H1 (cell line): ENCODE data around the gene FGF12. TPM values are rescaled to one million over a fixed set of nuclear protein-coding genes. Genes with fewer than 3 reads are reported as not detected.
"Not testable (repeated sequence)": the region's sequence is repeated elsewhere in the genome, so short reads cannot be mapped to it uniquely, and the experiment has no call there.

Experiments
- CTCF ChIA-PET: fragments of 300-600 bp; sonication (Branson Sonifier 250); formaldehyde crosslinking; loops from one replicate; lab custom pipeline; 2021; ENCODE audit not compliant: partially characterized antibody; lab: Charles Lee
- POLR2A ChIA-PET: fragments of 300-600 bp; sonication (Branson Sonifier 250); formaldehyde crosslinking; loops from one replicate; lab custom pipeline; 2021; ENCODE audit warnings: inconsistent platforms; ENCODE audit not compliant: partially characterized antibody; lab: Charles Lee
- DNase-seq, 2 experiments: peaks; one replicate each; pipeline versions ENCODE4 v3.0.0 to v3.0.0-alpha.2; 2010 to 2022; ENCODE audit warnings: low spot score in 2 of 2, low read depth in 1 of 2, mixed read lengths in 1 of 2
- FAIRE-seq: peaks from 2 replicates; lab custom pipeline; 2011; peaks lifted over from hg19 to GRCh38; lab: Jason Lieb, UNC
- H2AFZ ChIP-seq: 2 replicates; pipeline ENCODE4 v1.8.1; 2012; ENCODE audit warnings: low read length, inconsistent platforms
- H2AK5ac ChIP-seq: 2 replicates; pipeline ENCODE4 v1.6.1; 2013; ENCODE audit warnings: low read depth, low read length
- H2BK120ac ChIP-seq: replicated peaks from 2 replicates; pipeline ENCODE3; 2013; ENCODE audit warnings: low read depth, low read length, inconsistent platforms
- H2BK12ac ChIP-seq: 2 replicates; pipeline ENCODE4 v1.6.1; 2013; ENCODE audit warnings: low read depth, low read length
- H2BK15ac ChIP-seq: 2 replicates; pipeline ENCODE4 v1.6.1; 2013; ENCODE audit warnings: low read length
- H2BK20ac ChIP-seq: 2 replicates; pipeline ENCODE4 v1.6.1; 2013; ENCODE audit warnings: low read length
- H2BK5ac ChIP-seq: 2 replicates; pipeline ENCODE4 v1.6.1; 2013; ENCODE audit warnings: low read depth, low read length
- H3K14ac ChIP-seq: 2 replicates; pipeline ENCODE4 v1.6.1; 2013; ENCODE audit warnings: inconsistent platforms; ENCODE audit not compliant: insufficient read length
- H3K18ac ChIP-seq: 2 replicates; pipeline ENCODE4 v1.6.1; 2013; ENCODE audit warnings: low read length; ENCODE audit errors: extremely low read depth
- H3K23ac ChIP-seq: 2 replicates; pipeline ENCODE4 v1.6.1; 2013; ENCODE audit warnings: inconsistent platforms; ENCODE audit not compliant: insufficient read length
- H3K23me2 ChIP-seq: 2 replicates; pipeline ENCODE4 v1.6.1; 2013; ENCODE audit warnings: low read depth, low read length
- H3K27ac ChIP-seq: 2 replicates; pipeline ENCODE4 v1.6.1; 2011; ENCODE audit warnings: low read depth, low read length, inconsistent platforms
- H3K27me3 ChIP-seq, 4 experiments: replicated peaks in 1 of 4; 1 replicate in 1 of 4; 2 replicates in 3 of 4; pipeline versions ENCODE4 v1.6.1 to v1.8.1; 2011 to 2013; ENCODE audit warnings: low read length in 3 of 4, mild to moderate bottlenecking in 3 of 4, inconsistent platforms in 2 of 4, mixed read lengths in 2 of 4, moderate library complexity in 1 of 4; ENCODE audit not compliant: control insufficient read depth in 3 of 4, insufficient read depth in 3 of 4; ENCODE audit errors: extremely low read depth in 1 of 4
- H3K36me3 ChIP-seq, 4 experiments: 2 replicates each; pipeline versions ENCODE4 v1.6.1 to v1.8.1; 2011 to 2013; ENCODE audit warnings: mild to moderate bottlenecking in 4 of 4, low read length in 3 of 4, moderate library complexity in 2 of 4, control low read depth in 1 of 4, inconsistent platforms in 1 of 4; ENCODE audit not compliant: insufficient read depth in 4 of 4, control insufficient read depth in 2 of 4
- H3K4ac ChIP-seq: replicated peaks from 2 replicates; pipeline ENCODE3; 2013; ENCODE audit warnings: low read length, low read depth, mixed read lengths, inconsistent platforms; ENCODE audit not compliant: insufficient read length
- H3K4me1 ChIP-seq, 4 experiments: replicated peaks in 1 of 4; 1 replicate in 1 of 4; 2 replicates in 3 of 4; pipeline versions ENCODE4 v1.6.1 to v1.8.1; 2011 to 2013; ENCODE audit warnings: low read length in 3 of 4, inconsistent platforms in 2 of 4, mixed read lengths in 1 of 4; ENCODE audit not compliant: insufficient read depth in 4 of 4, control insufficient read depth in 3 of 4
- H3K4me2 ChIP-seq, 2 experiments: 2 replicates each; pipeline versions ENCODE4 v1.6.1 to v1.8.1; 2011 to 2013; ENCODE audit warnings: low read depth in 2 of 2, low read length in 2 of 2, control low read depth in 1 of 2, inconsistent platforms in 1 of 2, mild to moderate bottlenecking in 1 of 2; ENCODE audit not compliant: insufficient read depth in 1 of 2
- H3K4me3 ChIP-seq, 4 experiments: fragments of 200-600, 300-600 bp in 1 of 4; sonication (generic), shearing (Covaris generic), sonication (Bioruptor Twin) in 1 of 4; 2 replicates each; pipeline versions ENCODE4 v1.5.1 to v1.8.1; 2011 to 2016; ENCODE audit warnings: low read length in 4 of 4, low read depth in 3 of 4, control low read depth in 2 of 4, inconsistent platforms in 2 of 4, mild to moderate bottlenecking in 2 of 4, mixed read lengths in 1 of 4, moderate library complexity in 1 of 4; ENCODE audit not compliant: insufficient read depth in 2 of 4; ENCODE audit errors: extremely low read depth in 1 of 4
- H3K56ac ChIP-seq: replicated peaks from 2 replicates; pipeline ENCODE3; 2013; ENCODE audit warnings: low read depth, mild to moderate bottlenecking, mixed read lengths, low read length, inconsistent platforms; ENCODE audit not compliant: insufficient read length
- H3K79me1 ChIP-seq: 2 replicates; pipeline ENCODE4 v1.6.1; 2013; ENCODE audit warnings: low read depth, low read length, control low read depth
- H3K79me2 ChIP-seq, 2 experiments: 2 replicates each; pipeline versions ENCODE4 v1.6.1 to v1.8.1; 2012 to 2013; ENCODE audit warnings: low read length in 2 of 2, mild to moderate bottlenecking in 2 of 2, inconsistent platforms in 1 of 2; ENCODE audit not compliant: insufficient read depth in 2 of 2, control insufficient read depth in 1 of 2
- H3K9ac ChIP-seq, 4 experiments: replicated peaks in 1 of 4; 1 replicate in 1 of 4; 2 replicates in 3 of 4; pipeline versions ENCODE4 v1.6.1 to v1.8.1; 2011 to 2013; ENCODE audit warnings: low read depth in 3 of 4, low read length in 3 of 4, control low read depth in 2 of 4, mild to moderate bottlenecking in 2 of 4, moderate library complexity in 2 of 4, inconsistent platforms in 1 of 4; ENCODE audit errors: extremely low read depth in 1 of 4
- H3K9me3 ChIP-seq, 2 experiments: 2 replicates each; pipeline versions ENCODE4 v1.6.1 to v1.8.1; 2012 to 2013; ENCODE audit warnings: mild to moderate bottlenecking in 2 of 2, moderate library complexity in 2 of 2, control low read depth in 1 of 2, inconsistent platforms in 1 of 2, low read depth in 1 of 2, low read length in 1 of 2, mixed read lengths in 1 of 2; ENCODE audit not compliant: insufficient read depth in 2 of 2
- H4K20me1 ChIP-seq, 2 experiments: replicated peaks in 1 of 2; 2 replicates each; pipeline versions ENCODE3 to v1.8.1; 2011 to 2013; ENCODE audit warnings: inconsistent platforms in 2 of 2, low read length in 2 of 2, mild to moderate bottlenecking in 1 of 2; ENCODE audit not compliant: insufficient read depth in 2 of 2, control insufficient read depth in 1 of 2
- H4K5ac ChIP-seq: 2 replicates; pipeline ENCODE4 v1.6.1; 2013; ENCODE audit warnings: low read length, low read depth, mixed read lengths, inconsistent platforms; ENCODE audit not compliant: insufficient read length
- H4K8ac ChIP-seq: 2 replicates; pipeline ENCODE4 v1.8.0; 2013; ENCODE audit warnings: mild to moderate bottlenecking, moderate library complexity, low read length, inconsistent platforms; ENCODE audit not compliant: insufficient read depth; ENCODE audit errors: extremely low read depth
- H4K91ac ChIP-seq: replicated peaks from 2 replicates; pipeline ENCODE3; 2013; ENCODE audit warnings: low read length, mixed read lengths, inconsistent platforms; ENCODE audit not compliant: insufficient read length
- CBX5 ChIP-seq: fragments of 300-800, 300-1000 bp; sonication (generic); IDR thresholded peaks from 2 replicates; pipeline ENCODE4 v1.7.1; 2016; ENCODE audit warnings: antibody characterized with exemption, low read length, low read depth
- HDAC2 ChIP-seq, 2 experiments: fragments of 300-600 bp in 1 of 2; sonication (generic) in 1 of 2; IDR thresholded peaks; 2 replicates each; pipeline ENCODE4 v1.6.1; 2011 to 2012; ENCODE audit warnings: low read depth in 2 of 2, low read length in 2 of 2, mild to moderate bottlenecking in 2 of 2, moderate library complexity in 2 of 2, borderline replicate concordance in 1 of 2, inconsistent platforms in 1 of 2
- POLR2A ChIP-seq, 2 experiments: IDR thresholded peaks; 1 replicate in 1 of 2; 2 replicates in 1 of 2; pipeline ENCODE4 v1.6.1; 2011; ENCODE audit warnings: low read depth in 2 of 2, low read length in 2 of 2, mild to moderate bottlenecking in 2 of 2; ENCODE audit errors: control extremely low read depth in 1 of 2
- USF2 ChIP-seq: IDR thresholded peaks from 2 replicates; pipeline ENCODE4 v1.6.1; 2011; ENCODE audit warnings: low read length, improper control_type of control experiment
- WGBS, 2 experiments: shearing (Covaris generic) in 1 of 2; methylation state at CpG; one replicate each; pipeline versions ENCODE4 v1.1.6 to v1.1.7; 2013 to 2015; ENCODE audit warnings: low lambda C conversion rate in 2 of 2, mixed read lengths in 2 of 2, inconsistent platforms in 1 of 2, low coverage in 1 of 2, missing lambda C conversion rate in 1 of 2; ENCODE audit not compliant: insufficient replicate concordance in 2 of 2, insufficient coverage in 1 of 2, insufficient read length in 1 of 2; ENCODE audit errors: extremely low coverage in 1 of 2, missing lambda C conversion rate in 1 of 2; 5-methylcytosine and 5-hydroxymethylcytosine counted together
- polyA plus RNA-seq, 7 experiments: library from polyadenylated mRNA; depleted of rRNA in 3 of 7; stranded (reverse) in 5 of 7; unstranded in 2 of 7; fragments of >200 nt in 5 of 7; fragments of 200-250 nt in 2 of 7; gene quantifications; 1 replicate in 5 of 7; 2 replicates in 1 of 7; 4 replicates in 1 of 7; pipeline versions ENCODE4 v1.2.1 to v1.2.3, GENCODE V29; 2011 to 2013; ENCODE audit warnings: missing spikeins in 2 of 7, mixed read lengths in 2 of 7
- total RNA-seq: library from RNA; stranded (reverse); fragmentation: NEBNext Ultra II Directional; extraction: Animal tissue kit (Norgen Biotek cat#: 25700); gene quantifications from 2 replicates; pipeline ENCODE4 v1.2.1, GENCODE V29; 2021

FGF12 gene
- total and polyA plus RNA-seq, 2 of the 8 experiments (the other 6 are each of a cell fraction or from before 2014, with no cell fraction given) = 4.1 to 16.6 TPM

- no peak for TF ChIP-seq HDAC2 (IDR thresholded peaks at IDR 0.05; ENCODE audit: borderline replicate concordance in 1 of 2, low read depth in 2 of 2, low read length in 2 of 2)
- TF ChIP-seq CBX5 = no peak
- no peak for TF ChIP-seq USF2
- no peak for TF ChIP-seq POLR2A (IDR thresholded peaks at IDR 0.05; ENCODE audit: control extremely low read depth in 1 of 2, low read depth in 2 of 2, low read length in 2 of 2)
These were observed 17.8 kb upstream of the FGF12 start (continued) for GRCh38 chr3:192745150-192745549.

DNA sequence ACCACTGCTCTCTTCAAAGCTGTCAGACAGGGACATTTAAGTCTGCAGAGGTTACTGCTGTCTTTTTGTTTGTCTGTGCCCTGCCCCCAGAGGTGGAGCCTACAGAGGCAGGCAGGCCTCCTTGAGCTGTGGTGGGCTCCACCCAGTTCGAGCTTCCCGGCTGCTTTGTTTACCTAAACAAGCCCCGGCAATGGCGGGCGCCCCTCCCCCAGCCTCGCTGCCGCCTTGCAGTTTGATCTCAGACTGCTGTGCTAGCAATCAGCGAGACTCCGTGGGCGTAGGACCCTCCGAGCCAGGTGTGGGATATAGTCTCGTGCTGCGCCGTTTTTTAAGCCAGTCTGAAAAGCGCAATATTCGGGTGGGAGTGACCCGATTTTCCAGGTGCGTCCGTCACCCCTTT is 17.3 kb upstream of the FGF12 start:
- H2AFZ ChIP-seq, H2BK15ac ChIP-seq, H4K5ac ChIP-seq, H3K36me3 ChIP-seq, H2BK5ac ChIP-seq, H4K8ac ChIP-seq, H3K9me3 ChIP-seq, H3K79me2 ChIP-seq, H3K4me3 ChIP-seq, CTCF ChIA-PET, H2AK5ac ChIP-seq, H3K56ac ChIP-seq, H2BK20ac ChIP-seq, FAIRE-seq, H3K14ac ChIP-seq, H4K20me1 ChIP-seq, H2BK120ac ChIP-seq, H3K9ac ChIP-seq, H3K27me3 ChIP-seq, H3K27ac ChIP-seq, H3K18ac ChIP-seq, H3K23me2 ChIP-seq, H2BK12ac ChIP-seq, H4K91ac ChIP-seq, H3K23ac ChIP-seq, H3K4ac ChIP-seq, H3K79me1 ChIP-seq: not testable (repeated sequence)
- 73% methylated on average over 3 of the region's 19 CpGs; no CpG with 5 or more reads in 1 of the 2 experiments for WGBS, 2 experiments
- peaks cover 2 to 21% (median 16%) of the 10 kb centered on the region in 4 experiments; a peak in 5 of 7 replicates for H3K4me1 ChIP-seq
- POLR2A ChIA-PET = interaction anchor here (1.8 kb wide), 1 partner anchor 17 kb away, joined by 5 read pairs; the partner anchor contains the start of gene FGF12
- DNase-seq = peak in 1 of 2 experiments; percentile 62
- peak overlapping the region in 1 of 2 experiments; percentile 75; a peak in 1 of 4 replicates for H3K4me2 ChIP-seq
